MM.1S (cell line): ENCODE results near the gene PAX9.

Experiments used
- DNase-seq: peaks from one replicate; pipeline ENCODE4 v3.0.0-alpha.2; 2015
- H2AFZ ChIP-seq: fragments of 300-600 bp; sonication (generic); 2 replicates; pipeline ENCODE4 v1.6.0; 2016; ENCODE audit warnings: antibody characterized with exemption, low read length
- H3F3A ChIP-seq: fragments of 300-600 bp; sonication (generic); 2 replicates; pipeline ENCODE4 v1.6.1; 2016; ENCODE audit warnings: mild to moderate bottlenecking, antibody characterized with exemption, low read length, moderate library complexity, mixed read lengths; ENCODE audit not compliant: insufficient read depth
- H3K27ac ChIP-seq: fragments of 300-600 bp; sonication (generic); 2 replicates; pipeline ENCODE4 v1.5.1; 2016; ENCODE audit warnings: mild to moderate bottlenecking, low read length
- H3K27me3 ChIP-seq: fragments of 300-600 bp; sonication (generic); replicated peaks from 2 replicates; pipeline ENCODE4 v1.6.0; 2016; ENCODE audit warnings: low read length; ENCODE audit not compliant: insufficient read depth
- H3K36me3 ChIP-seq: fragments of 300-600 bp; sonication (generic); replicated peaks from 2 replicates; pipeline ENCODE4 v1.6.1; 2016; ENCODE audit warnings: mild to moderate bottlenecking, low read length, mixed read lengths; ENCODE audit not compliant: insufficient read depth
- H3K4me1 ChIP-seq: fragments of 300-600 bp; sonication (generic); 2 replicates; pipeline ENCODE4 v1.6.1; 2016; ENCODE audit warnings: low read length, mixed read lengths
- H3K4me2 ChIP-seq: fragments of 300-600 bp; sonication (generic); 2 replicates; pipeline ENCODE4 v1.6.0; 2016; ENCODE audit warnings: low read depth, low read length
- H3K4me3 ChIP-seq: fragments of 300-600 bp; sonication (generic); 2 replicates; pipeline ENCODE4 v1.5.1; 2016; ENCODE audit warnings: low read length, mixed read lengths
- H3K79me2 ChIP-seq: fragments of 300-600 bp; sonication (generic); 2 replicates; pipeline ENCODE4 v1.6.1; 2016; ENCODE audit warnings: mixed run types, low read length, mixed read lengths
- H3K9ac ChIP-seq: fragments of 300-600 bp; sonication (generic); 2 replicates; pipeline ENCODE4 v1.6.1; 2016; ENCODE audit warnings: low read length, mixed read lengths
- H3K9me2 ChIP-seq: fragments of 300-600 bp; sonication (generic); replicated peaks from 2 replicates; pipeline ENCODE4 v1.6.1; 2016; ENCODE audit warnings: mild to moderate bottlenecking, low read length, mixed read lengths; ENCODE audit not compliant: insufficient read depth
- H3K9me3 ChIP-seq: fragments of 300-600 bp; sonication (generic); replicated peaks from 2 replicates; pipeline ENCODE4 v1.6.1; 2016; ENCODE audit warnings: mild to moderate bottlenecking, low read length, mixed read lengths; ENCODE audit not compliant: insufficient read depth
- H4K20me1 ChIP-seq: fragments of 300-600 bp; sonication (generic); 2 replicates; pipeline ENCODE4 v1.6.1; 2016; ENCODE audit warnings: mild to moderate bottlenecking, low read length, moderate library complexity, mixed read lengths; ENCODE audit not compliant: insufficient read depth
- EZH2 ChIP-seq: fragments of 300-600 bp; sonication (generic); optimal IDR thresholded peaks from 2 replicates; pipeline ENCODE3; 2017; ENCODE audit warnings: low read depth, mild to moderate bottlenecking, antibody characterized with exemption, low read length, mixed read lengths
- EZH2phosphoT487 ChIP-seq: fragments of 300-600 bp; sonication (generic); IDR thresholded peaks from 2 replicates; pipeline ENCODE4 v1.6.1; 2018; ENCODE audit warnings: antibody characterized with exemption, low read length
- TF ChIP-seq, protein P1 (sequence below): fragments of 300-600 bp; sonication (generic); IDR thresholded peaks from 2 replicates; pipeline ENCODE4 v1.5.1; 2016; ENCODE audit warnings: antibody characterized with exemption, low read length, mixed read lengths

PAX9 gene

GRCh38 chr14:36659822-36660735, 1.6 kb upstream of the PAX9 start:
- no peak overlapping the region for H3K9ac ChIP-seq
- DNase-seq, result no peak
- H3K36me3 ChIP-seq, result no peaks in the 10 kb centered on the region
- TF ChIP-seq EZH2phosphoT487 (no peak), EZH2 (no peak)
- TF ChIP-seq, protein P1, sequence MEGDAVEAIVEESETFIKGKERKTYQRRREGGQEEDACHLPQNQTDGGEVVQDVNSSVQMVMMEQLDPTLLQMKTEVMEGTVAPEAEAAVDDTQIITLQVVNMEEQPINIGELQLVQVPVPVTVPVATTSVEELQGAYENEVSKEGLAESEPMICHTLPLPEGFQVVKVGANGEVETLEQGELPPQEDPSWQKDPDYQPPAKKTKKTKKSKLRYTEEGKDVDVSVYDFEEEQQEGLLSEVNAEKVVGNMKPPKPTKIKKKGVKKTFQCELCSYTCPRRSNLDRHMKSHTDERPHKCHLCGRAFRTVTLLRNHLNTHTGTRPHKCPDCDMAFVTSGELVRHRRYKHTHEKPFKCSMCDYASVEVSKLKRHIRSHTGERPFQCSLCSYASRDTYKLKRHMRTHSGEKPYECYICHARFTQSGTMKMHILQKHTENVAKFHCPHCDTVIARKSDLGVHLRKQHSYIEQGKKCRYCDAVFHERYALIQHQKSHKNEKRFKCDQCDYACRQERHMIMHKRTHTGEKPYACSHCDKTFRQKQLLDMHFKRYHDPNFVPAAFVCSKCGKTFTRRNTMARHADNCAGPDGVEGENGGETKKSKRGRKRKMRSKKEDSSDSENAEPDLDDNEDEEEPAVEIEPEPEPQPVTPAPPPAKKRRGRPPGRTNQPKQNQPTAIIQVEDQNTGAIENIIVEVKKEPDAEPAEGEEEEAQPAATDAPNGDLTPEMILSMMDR, result no peak
- no peaks in the 10 kb centered on the region for H3F3A ChIP-seq
- no peaks in the 10 kb centered on the region for H3K79me2 ChIP-seq
- no peak overlapping the region for H3K27ac ChIP-seq
- no peaks in the 10 kb centered on the region for H3K9me3 ChIP-seq
- peak overlapping the region; percentile 60; the same call in 1 of the 2 replicates for H3K4me3 ChIP-seq
- no peak overlapping the region for H2AFZ ChIP-seq
- H3K4me2 ChIP-seq, result peak overlapping the region; percentile 72
- H3K4me1 ChIP-seq, result no peaks in the 10 kb centered on the region
- H4K20me1 ChIP-seq, result no peaks in the 10 kb centered on the region
- H3K27me3 ChIP-seq, result no peaks in the 10 kb centered on the region
- no peaks in the 10 kb centered on the region for H3K9me2 ChIP-seq

DNA sequence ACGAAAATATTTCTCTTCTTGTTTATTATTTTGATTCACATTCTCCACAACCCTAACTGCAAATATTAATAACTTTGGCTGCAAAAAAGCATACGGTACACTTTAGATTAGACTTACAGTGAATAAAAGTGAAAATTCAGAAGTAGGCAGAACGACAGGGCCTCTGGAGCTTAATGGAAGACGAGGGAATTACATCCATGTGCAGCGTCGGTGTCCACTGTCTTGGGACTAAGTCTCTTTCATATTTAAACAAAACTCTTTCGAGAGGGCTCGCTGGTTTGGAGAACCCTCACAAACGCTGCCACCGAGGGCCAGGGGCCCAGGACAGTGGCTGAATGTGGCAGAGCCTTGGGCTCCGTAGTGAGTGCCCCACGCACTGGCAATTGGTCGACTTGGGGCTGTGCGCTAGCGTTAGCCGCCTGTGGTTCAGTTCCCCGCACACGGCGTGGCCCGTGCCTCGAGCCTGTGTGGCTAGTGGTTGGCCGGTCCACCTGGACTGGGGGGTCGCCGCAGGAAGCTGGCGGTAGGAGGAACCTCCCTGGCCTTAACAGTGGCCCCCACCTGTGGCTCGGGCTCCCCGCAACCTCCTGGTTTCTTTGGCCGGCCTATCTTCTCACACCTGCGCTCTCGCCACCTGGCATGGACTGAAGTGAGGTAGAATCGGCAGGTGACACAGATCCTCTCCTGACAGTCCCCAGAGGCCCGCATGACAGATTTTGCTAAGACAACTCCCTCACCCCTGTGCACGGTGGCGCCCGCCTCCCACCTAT, 739 bp upstream of the PAX9 start:
- Histone ChIP-seq H3K9ac (peak overlapping the region; percentile 23; the same call in 1 of the 2 replicates), H3K9me3 (no peaks in the 10 kb centered on the region)

DNA sequence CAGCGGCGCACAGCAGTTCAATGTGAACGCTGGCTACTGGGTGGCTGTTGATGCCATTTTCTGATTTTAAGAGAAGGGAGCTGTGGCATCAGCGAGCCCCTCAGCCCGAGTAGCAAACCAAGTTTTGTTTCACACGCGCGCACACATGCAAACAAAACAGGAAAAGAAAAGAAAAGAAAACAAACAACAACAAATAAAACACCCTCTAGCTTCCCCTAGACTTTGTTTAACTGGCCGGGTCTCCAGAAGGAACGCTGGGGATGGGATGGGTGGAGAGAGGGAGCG, 540 bp downstream of the PAX9 start:
- H3K4me1 ChIP-seq, result no peaks in the 10 kb centered on the region
- H3K27ac ChIP-seq, result no peak overlapping the region
- no peaks in the 10 kb centered on the region for H3K9me3 ChIP-seq
- no peak overlapping the region for H3K4me2 ChIP-seq
- DNase-seq, result no peak
- H3K79me2 ChIP-seq, result no peaks in the 10 kb centered on the region
- no peak overlapping the region for H3K4me3 ChIP-seq
- H3F3A ChIP-seq, result no peaks in the 10 kb centered on the region
- H4K20me1 ChIP-seq, result no peaks in the 10 kb centered on the region
- no peaks in the 10 kb centered on the region for H3K36me3 ChIP-seq
- no peak overlapping the region for H2AFZ ChIP-seq
- no peak overlapping the region for H3K9ac ChIP-seq
- no peak for TF ChIP-seq EZH2
- no peaks in the 10 kb centered on the region for H3K27me3 ChIP-seq
- no peaks in the 10 kb centered on the region for H3K9me2 ChIP-seq

More for the DNA sequence above, 739 bp upstream of the PAX9 start:
- Histone ChIP-seq H3K27ac (peak overlapping the region; percentile 49; the same call in 1 of the 2 replicates), H3F3A (no peaks in the 10 kb centered on the region), H3K36me3 (no peaks in the 10 kb centered on the region), H3K4me1 (no peaks in the 10 kb centered on the region), H2AFZ (peak overlapping the region; percentile 85), H3K27me3 (no peaks in the 10 kb centered on the region), H4K20me1 (no peaks in the 10 kb centered on the region), H3K79me2 (no peaks in the 10 kb centered on the region), H3K4me3 (peak overlapping the region; percentile 60), H3K4me2 (peak overlapping the region; percentile 72), H3K9me2 (no peaks in the 10 kb centered on the region)
- TF ChIP-seq, protein P1, result no peak
- TF ChIP-seq EZH2phosphoT487, result no peak
- TF ChIP-seq EZH2, result no peak
- peak; percentile 35 for DNase-seq
